CD4-positive, alpha-beta T cell treated with Interleukin-10 for 1 hour (primary cell): Measurements from ENCODE around the gene POU3F2.

Source experiments
- DNase-seq: peaks from one replicate; pipeline ENCODE4 v3.0.0-alpha.2; 2020

Gene POU3F2

GRCh38 chr6:98834060-98835031, at the start of gene POU3F2:
Gene POU3F2, plus strand, starts transcription at chr6:98834574. Its CDS starts 300 bp downstream, at chr6:98834874.
- DNase-seq, result peak; percentile 76

- DNase-seq, result no peak
Measured at GRCh38 chr6:98787435-98787834, 46.9 kb upstream of the POU3F2 start.

GRCh38 chr6:98787961-98788360, 46.4 kb upstream of the POU3F2 start:
- no peak for DNase-seq

GRCh38 chr6:98794307-98794842, 40.0 kb upstream of the POU3F2 start:
- DNase-seq, result no peak

GRCh38 chr6:98797217-98797994, 37.0 kb upstream of the POU3F2 start:
- DNase-seq, result no peak

GRCh38 chr6:98800866-98801265, 33.5 kb upstream of the POU3F2 start:
- DNase-seq, result no peak

GRCh38 chr6:98808541-98809210, 25.7 kb upstream of the POU3F2 start:
- no peak for DNase-seq

GRCh38 chr6:98812220-98812619, 22.2 kb upstream of the POU3F2 start:
- no peak for DNase-seq

- DNase-seq, result no peak
Measured at GRCh38 chr6:98816799-98817198, 17.6 kb upstream of the POU3F2 start.

- DNase-seq, result no peak
Measured at GRCh38 chr6:98821756-98822405, 12.5 kb upstream of the POU3F2 start.

GRCh38 chr6:98823428-98824161, 10.8 kb upstream of the POU3F2 start:
- no peak for DNase-seq

- no peak for DNase-seq
Measured at GRCh38 chr6:98824162-98824901, 10.0 kb upstream of the POU3F2 start.

- DNase-seq, result no peak
Measured at GRCh38 chr6:98824902-98825599, 9.3 kb upstream of the POU3F2 start.

GRCh38 chr6:98825600-98826230, 8.7 kb upstream of the POU3F2 start:
- no peak for DNase-seq

GRCh38 chr6:98827295-98828159, 6.8 kb upstream of the POU3F2 start:
- no peak for DNase-seq

GRCh38 chr6:98828211-98828788, 6.1 kb upstream of the POU3F2 start:
- no peak for DNase-seq

- no peak for DNase-seq
Measured at GRCh38 chr6:98828941-98829411, 5.4 kb upstream of the POU3F2 start.

- DNase-seq, result no peak
Measured at GRCh38 chr6:98830146-98830545, 4.2 kb upstream of the POU3F2 start.
